Erythroblast (primary cell): ENCODE data around the gene HSFX3.

Experiments used
- GATA1 ChIP-seq: IDR thresholded peaks from 2 replicates; pipeline ENCODE4 v1.6.1; 2011; ENCODE audit warnings: low read depth, mild to moderate bottlenecking, control low read depth, low read length, moderate library complexity
- POLR2A ChIP-seq: IDR thresholded peaks from 2 replicates; pipeline ENCODE4 v1.6.1; 2011; ENCODE audit warnings: mild to moderate bottlenecking, low read length

DNA sequence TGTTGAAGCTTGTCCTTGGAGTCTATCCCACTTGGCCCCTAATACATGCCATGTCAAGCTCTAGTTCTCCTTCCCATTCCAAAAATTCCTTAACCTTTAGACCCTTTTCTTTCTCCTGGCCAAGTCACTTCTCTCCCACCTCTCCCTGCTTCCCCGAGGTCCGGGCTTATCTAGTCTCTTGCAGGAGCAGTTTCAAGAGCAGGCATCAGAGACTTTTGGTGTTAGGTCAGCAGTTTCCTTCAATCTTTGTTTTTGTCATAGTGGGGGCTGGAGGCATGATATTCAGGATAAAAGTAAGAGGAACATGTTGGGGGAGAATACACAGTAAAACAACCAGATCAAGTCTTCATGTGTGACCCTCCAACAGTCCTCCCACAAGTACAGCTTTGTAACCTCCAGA is 33.1 kb downstream of the HSFX3 start:
- no peak for TF ChIP-seq POLR2A
- no peak for TF ChIP-seq GATA1
